Measurements from ENCODE around the gene NFKBIE. TPM values are rescaled to one million over a fixed set of nuclear protein-coding genes. Genes with fewer than 3 reads are reported as not detected.
A peak's percentile ranks its signal among the peaks of the same experiment; 100 is the strongest.

The NFKBIE gene
- total RNA-seq, 1 experiment from 2014 or later: 24.9 TPM

DNA sequence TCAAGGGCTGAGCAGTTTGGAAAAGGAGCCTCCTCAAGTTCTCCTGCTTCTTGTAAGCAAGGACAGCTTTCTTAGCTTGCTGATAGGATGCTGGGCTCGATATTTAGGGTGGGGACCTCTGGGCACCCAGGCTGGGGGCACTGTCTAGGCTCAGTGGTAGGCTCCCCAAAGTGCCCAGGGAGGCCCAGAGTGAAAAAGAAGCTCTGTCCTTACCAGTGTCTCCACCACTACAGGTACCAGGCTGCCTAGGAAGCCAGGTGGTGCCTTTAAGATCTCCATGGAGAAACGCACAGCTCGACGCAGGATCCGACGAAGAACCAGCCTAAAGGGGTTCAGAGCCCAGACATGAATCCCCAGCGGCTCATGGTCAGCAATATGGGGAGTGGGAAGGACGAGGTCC lies 41.4 kb upstream of the NFKBIE start:
- CTCF ChIA-PET: no interaction called here
- H3K4me3 ChIP-seq (ENCODE audit: low read depth in 2 of 2, low read length in 2 of 2): no peak overlapping the region
- no peaks in the 10 kb centered on the region for H3K9me3 ChIP-seq (ENCODE audit: control insufficient read depth, insufficient read depth, low read depth, low read length)
- TF ChIP-seq SIN3A (IDR thresholded peaks at IDR 0.05; ENCODE audit: borderline replicate concordance, insufficient read depth, low read depth, low read length) (no peak), CTCF (IDR thresholded peaks at IDR 0.05) (no peak), REST (IDR thresholded peaks at IDR 0.05; ENCODE audit: insufficient read depth in 1 of 2, low read depth in 2 of 2, low read length in 1 of 2) (no peak), TCF7L2 (IDR thresholded peaks at IDR 0.05; ENCODE audit: low read depth, low read length) (no peak), POLR2AphosphoS5 (IDR thresholded peaks at IDR 0.05; ENCODE audit: low read depth, low read length) (no peak)
- DNase-seq (ENCODE audit: low read depth, low spot score) (no peak), ATAC-seq (no peak)
- intact Hi-C loops (cut with micrococcal nuclease; ENCODE audit: unreplicated experiment): no loop called here
- no peak overlapping the region for H3K27ac ChIP-seq (ENCODE audit: low read length)
- BruUV-seq (replicated peaks): no TSS peak
- H3K4me1 ChIP-seq (ENCODE audit: control insufficient read depth, insufficient read depth, low read length): no peaks in the 10 kb centered on the region
- H3K36me3 ChIP-seq (ENCODE audit: control insufficient read depth, insufficient read depth, low read length): peaks cover 6% of the 10 kb centered on the region
- no peaks in the 10 kb centered on the region for H3K27me3 ChIP-seq (ENCODE audit: control insufficient read depth, insufficient read depth, low read length)
- POLR2A ChIA-PET: no interaction called here
- in situ Hi-C loops (cut with HindIII; ENCODE audit: low pct_unique_long_range_greater_than_20kb, low sequenced_read_pairs): no loop called here

DNA sequence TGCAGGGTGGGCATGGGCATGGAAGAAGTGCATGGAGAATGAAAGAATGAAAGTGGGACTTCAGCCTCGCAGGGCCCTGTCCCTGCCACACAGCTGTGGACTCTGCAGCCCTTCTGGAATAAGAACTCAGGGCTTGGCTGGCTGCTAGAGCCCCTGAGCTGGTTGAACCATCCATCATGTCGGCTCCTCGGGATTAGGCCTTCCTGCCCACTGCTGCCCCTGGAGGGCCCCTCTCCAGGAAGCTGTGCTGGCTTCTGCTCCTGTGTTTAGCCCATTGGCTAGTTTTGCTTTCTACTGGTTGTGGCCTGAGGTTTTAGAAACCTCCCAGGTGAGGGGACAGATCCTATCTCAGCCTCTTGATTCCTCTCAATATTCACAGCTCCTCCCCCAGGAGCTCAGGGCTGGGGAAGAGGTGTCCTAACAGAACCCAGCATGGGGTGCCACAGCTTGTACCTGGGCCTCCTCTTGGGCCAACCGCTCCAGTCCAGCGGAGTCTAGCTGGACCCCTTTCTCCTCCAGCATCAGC lies 39.9 kb upstream of the NFKBIE start:
- ATAC-seq (0 out of 2 replicates have a peak, but pooled peaks have one; percentile 4), DNase-seq (ENCODE audit: low read depth, low spot score) (no peak)
- H3K4me1 ChIP-seq (ENCODE audit: control insufficient read depth, insufficient read depth, low read length): no peaks in the 10 kb centered on the region
- intact Hi-C loops (cut with micrococcal nuclease; ENCODE audit: unreplicated experiment): loop anchor here (2.0 kb wide), 1 partner anchor 36 kb away; no protein-coding TSS in a partner anchor
- CTCF ChIA-PET: interaction anchor here (0.6 to 1.4 kb wide), 5 partner anchors 9 to 125 kb away, joined by 3 to 18 read pairs (median 4); partner anchors contain the start of gene TMEM151B
- H3K36me3 ChIP-seq (ENCODE audit: control insufficient read depth, insufficient read depth, low read length): peaks cover 2% of the 10 kb centered on the region; the same call in 1 of the 2 replicates
- no peaks in the 10 kb centered on the region for H3K27me3 ChIP-seq (ENCODE audit: control insufficient read depth, insufficient read depth, low read length)
- H3K9me3 ChIP-seq (ENCODE audit: control insufficient read depth, insufficient read depth, low read depth, low read length): no peaks in the 10 kb centered on the region
- no TSS peak for BruUV-seq (replicated peaks)
- H3K4me3 ChIP-seq (ENCODE audit: low read depth in 2 of 2, low read length in 2 of 2): no peak overlapping the region
- POLR2A ChIA-PET: interaction anchor here (0.7 kb wide), 2 partner anchors 133 to 171 kb away, joined by 3 to 4 read pairs; no protein-coding TSS in a partner anchor
- TF ChIP-seq SIN3A (IDR thresholded peaks at IDR 0.05; ENCODE audit: borderline replicate concordance, insufficient read depth, low read depth, low read length) (no peak), REST (IDR thresholded peaks at IDR 0.05; ENCODE audit: insufficient read depth in 1 of 2, low read depth in 2 of 2, low read length in 1 of 2) (no peak), TCF7L2 (IDR thresholded peaks at IDR 0.05; ENCODE audit: low read depth, low read length) (no peak), POLR2AphosphoS5 (IDR thresholded peaks at IDR 0.05; ENCODE audit: low read depth, low read length) (no peak), CTCF (IDR thresholded peaks at IDR 0.05) (no peak)
- no peak overlapping the region for H3K27ac ChIP-seq (ENCODE audit: low read length)
- in situ Hi-C loops (cut with HindIII; ENCODE audit: low pct_unique_long_range_greater_than_20kb, low sequenced_read_pairs): no loop called here

Measured in Panc1 (cell line).